Muscle of arm (tissue), 12 donors: ENCODE data around the gene GRM8. TPM values are rescaled to one million over a fixed set of nuclear protein-coding genes. Genes with fewer than 3 reads are reported as not detected.

Experiments used
- DNase-seq: peaks from one replicate; pipeline ENCODE4 v3.0.0-alpha.2; 2013
- polyA plus RNA-seq, 12 donors: library from polyadenylated mRNA; unstranded; fragments of 120-200 nt; gene quantifications; one replicate each; pipeline ENCODE4 v1.2.1, GENCODE V29; 2013; ENCODE audit not compliant: insufficient read length in 12 of 12

The GRM8 gene
- polyA plus RNA-seq, 12 donors: 0.09 to 2.0 (median 0.33) TPM; not detected in 4

- DNase-seq: no peak
Measured at GRCh38 chr7:127034186-127034806, 218.4 kb downstream of the GRM8 start.

- no peak for DNase-seq
Measured at GRCh38 chr7:127029823-127030222, 222.9 kb downstream of the GRM8 start.

- DNase-seq: no peak
Measured at GRCh38 chr7:127021857-127022256, 230.9 kb downstream of the GRM8 start.

- DNase-seq: peak; percentile 1
Measured at GRCh38 chr7:127021019-127021738, 231.6 kb downstream of the GRM8 start.

GRCh38 chr7:127018889-127019288, 233.9 kb downstream of the GRM8 start:
- DNase-seq: no peak

GRCh38 chr7:127017196-127017595, 235.5 kb downstream of the GRM8 start:
- DNase-seq: no peak

- no peak for DNase-seq
Measured at GRCh38 chr7:127000725-127001124, 252.0 kb downstream of the GRM8 start.

GRCh38 chr7:126996659-126997058, 256.1 kb downstream of the GRM8 start:
- no peak for DNase-seq

GRCh38 chr7:126993626-126994213, 259.0 kb downstream of the GRM8 start:
- DNase-seq: no peak

GRCh38 chr7:126988022-126988421, 264.7 kb downstream of the GRM8 start:
- DNase-seq: no peak

- no peak for DNase-seq
Measured at GRCh38 chr7:126979722-126980121, 273.0 kb downstream of the GRM8 start.

GRCh38 chr7:126978865-126979264, 273.9 kb downstream of the GRM8 start:
- no peak for DNase-seq

GRCh38 chr7:126973066-126973465, 279.7 kb downstream of the GRM8 start:
- DNase-seq: no peak

- no peak for DNase-seq
Measured at GRCh38 chr7:126972571-126972970, 280.2 kb downstream of the GRM8 start.

GRCh38 chr7:126959649-126960048, 293.1 kb downstream of the GRM8 start:
- no peak for DNase-seq

- DNase-seq: no peak
Measured at GRCh38 chr7:126958367-126958766, 294.4 kb downstream of the GRM8 start.

GRCh38 chr7:126957443-126957842, 295.3 kb downstream of the GRM8 start:
- no peak for DNase-seq

- DNase-seq: no peak
Measured at GRCh38 chr7:126953461-126953860, 299.3 kb downstream of the GRM8 start.

GRCh38 chr7:126948664-126949063, 304.1 kb downstream of the GRM8 start:
- DNase-seq: no peak

GRCh38 chr7:126940723-126941307, 311.9 kb downstream of the GRM8 start:
- no peak for DNase-seq

GRCh38 chr7:126937171-126937570, 315.6 kb downstream of the GRM8 start:
- no peak for DNase-seq

- DNase-seq: no peak
Measured at GRCh38 chr7:126931581-126931980, 321.2 kb downstream of the GRM8 start.

- no peak for DNase-seq
Measured at GRCh38 chr7:126930166-126930565, 322.6 kb downstream of the GRM8 start.
